Measurements from ENCODE around the gene UBR4. TPM values are rescaled to one million over a fixed set of nuclear protein-coding genes. Genes with fewer than 3 reads are reported as not detected.

The UBR4 gene
- total and polyA plus RNA-seq, 4 donors = 103 to 182 (median 123) TPM

GRCh38 chr1:19179597-19180264 is 30.3 kb downstream of the UBR4 start:
- 81% methylated on average over 5 of the region's 8 CpGs for WGBS (ENCODE audit: insufficient coverage)
- peak in 3 of 6 donors; percentile 7 to 61 (median 56) for DNase-seq (ENCODE audit: low read depth in 4 of 6, low spot score in 6 of 6)
- Histone ChIP-seq H3K4me3 (ENCODE audit: low read depth, low read length) (no peak overlapping the region), H3K9me3 (ENCODE audit: control insufficient read depth, insufficient read depth, low read length) (no peaks in the 10 kb centered on the region), H3K27ac (ENCODE audit: low read depth, low read length) (no peak overlapping the region), H3K36me3 (ENCODE audit: control insufficient read depth, insufficient read depth, low read length) (peaks cover 46% of the 10 kb centered on the region), H3K27me3 (ENCODE audit: control insufficient read depth, insufficient read depth, low read length) (no peaks in the 10 kb centered on the region), H3K4me1 (ENCODE audit: control insufficient read depth, insufficient read depth, low read length) (no peaks in the 10 kb centered on the region)

DNA sequence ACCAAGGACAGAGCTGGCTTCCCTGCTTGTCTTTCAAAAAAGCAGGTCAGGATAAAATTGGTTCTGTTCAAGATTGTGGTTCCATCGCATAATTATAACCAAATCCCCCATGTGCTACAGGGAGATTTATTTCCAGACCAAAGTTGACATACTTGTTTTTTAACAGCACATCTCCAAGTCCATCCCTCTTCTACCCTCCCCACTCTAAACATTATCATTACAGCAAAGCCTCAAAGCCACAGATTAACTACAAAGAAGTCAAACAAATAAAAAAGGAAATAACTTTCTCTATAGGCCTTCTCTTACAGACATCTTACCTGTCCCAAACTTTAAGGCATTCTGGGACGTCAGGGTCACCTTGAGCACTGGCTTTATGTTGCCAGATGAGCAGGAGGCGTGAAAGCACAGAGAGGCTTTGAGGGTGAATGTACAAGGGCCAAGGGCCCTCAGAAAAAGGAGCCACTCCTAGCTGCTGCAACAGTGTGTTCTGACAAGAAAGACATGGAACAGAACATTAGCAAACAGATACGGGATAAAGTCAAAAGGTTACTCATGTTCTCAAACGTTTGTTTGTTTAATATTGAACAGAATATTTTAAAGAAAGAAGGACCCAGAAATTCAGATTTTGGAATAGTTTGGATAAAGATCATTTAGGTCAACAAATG is 31.2 kb downstream of the UBR4 start:
- no peak overlapping the region for H3K27ac ChIP-seq (ENCODE audit: low read depth, low read length)
- DNase-seq (ENCODE audit: low read depth in 4 of 6, low spot score in 6 of 6) = no peak
- 91% methylated on average over 3 of the region's 5 CpGs for WGBS (ENCODE audit: insufficient coverage)
- no peaks in the 10 kb centered on the region for H3K9me3 ChIP-seq (ENCODE audit: control insufficient read depth, insufficient read depth, low read length)
- no peaks in the 10 kb centered on the region for H3K4me1 ChIP-seq (ENCODE audit: control insufficient read depth, insufficient read depth, low read length)
- H3K36me3 ChIP-seq (ENCODE audit: control insufficient read depth, insufficient read depth, low read length) = peaks cover 48% of the 10 kb centered on the region
- H3K4me3 ChIP-seq (ENCODE audit: low read depth, low read length) = no peak overlapping the region
- no peaks in the 10 kb centered on the region for H3K27me3 ChIP-seq (ENCODE audit: control insufficient read depth, insufficient read depth, low read length)

- WGBS (ENCODE audit: insufficient coverage) = 100% methylated on average over 2 of the region's 2 CpGs
These were observed 32.3 kb downstream of the UBR4 start for GRCh38 chr1:19177811-19178210.

DNA sequence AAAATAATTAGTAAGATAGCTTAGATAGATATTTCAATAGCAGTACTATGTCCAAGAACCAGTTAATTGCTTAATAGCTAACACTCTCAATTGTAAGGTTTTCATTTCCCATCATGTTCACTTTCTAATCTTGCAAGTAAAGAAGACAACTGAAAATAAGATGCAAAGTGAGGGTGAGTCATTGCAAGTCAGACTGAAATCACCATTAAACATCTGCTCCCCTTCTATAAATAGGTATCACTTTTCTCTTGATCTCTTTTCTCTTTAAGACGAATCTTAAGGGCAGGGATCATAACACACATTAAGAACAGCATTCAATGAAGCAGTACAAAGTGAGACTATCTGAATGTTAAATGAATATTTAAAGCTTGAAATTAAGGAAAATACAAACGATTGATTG is 40.4 kb downstream of the UBR4 start:
- no peak overlapping the region for H3K4me3 ChIP-seq (ENCODE audit: low read depth, low read length)
- DNase-seq (ENCODE audit: low read depth in 4 of 6, low spot score in 6 of 6) = peak in 1 of 6 donors; percentile 4
- H3K36me3 ChIP-seq (ENCODE audit: control insufficient read depth, insufficient read depth, low read length) = peaks cover 53% of the 10 kb centered on the region
- no CpG with 5 or more reads among the region's 2 CpGs for WGBS (ENCODE audit: insufficient coverage)
- no peaks in the 10 kb centered on the region for H3K9me3 ChIP-seq (ENCODE audit: control insufficient read depth, insufficient read depth, low read length)
- no peaks in the 10 kb centered on the region for H3K4me1 ChIP-seq (ENCODE audit: control insufficient read depth, insufficient read depth, low read length)
- no peak overlapping the region for H3K27ac ChIP-seq (ENCODE audit: low read depth, low read length)
- H3K27me3 ChIP-seq (ENCODE audit: control insufficient read depth, insufficient read depth, low read length) = no peaks in the 10 kb centered on the region

More at GRCh38 chr1:19177811-19178210, 32.3 kb downstream of the UBR4 start:
- Histone ChIP-seq H3K4me1 (ENCODE audit: control insufficient read depth, insufficient read depth, low read length) (no peaks in the 10 kb centered on the region), H3K36me3 (ENCODE audit: control insufficient read depth, insufficient read depth, low read length) (peaks cover 42% of the 10 kb centered on the region), H3K27ac (ENCODE audit: low read depth, low read length) (no peak overlapping the region), H3K27me3 (ENCODE audit: control insufficient read depth, insufficient read depth, low read length) (no peaks in the 10 kb centered on the region), H3K4me3 (ENCODE audit: low read depth, low read length) (no peak overlapping the region), H3K9me3 (ENCODE audit: control insufficient read depth, insufficient read depth, low read length) (no peaks in the 10 kb centered on the region)
- DNase-seq (ENCODE audit: low read depth in 4 of 6, low spot score in 6 of 6) = no peak

DNA sequence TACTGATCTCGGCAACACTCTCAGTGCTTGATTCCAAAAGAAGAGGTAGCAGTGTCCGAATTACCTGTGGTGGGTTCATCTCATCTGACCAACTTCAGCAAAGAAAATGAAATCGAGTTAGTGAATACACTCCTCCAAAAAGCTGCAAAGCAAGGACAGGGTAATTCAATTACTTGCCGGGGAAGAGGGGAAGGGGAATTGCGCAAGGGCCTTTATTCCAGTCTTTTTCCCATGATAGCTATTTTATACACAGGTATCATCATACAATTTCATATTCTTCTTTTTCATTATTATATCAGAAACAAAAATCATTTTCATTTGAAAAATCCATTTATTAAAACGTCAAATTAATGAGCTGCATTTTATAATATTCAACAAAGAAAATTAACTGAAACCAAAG is 42.9 kb downstream of the UBR4 start:
- Histone ChIP-seq H3K27ac (ENCODE audit: low read depth, low read length) (no peak overlapping the region), H3K36me3 (ENCODE audit: control insufficient read depth, insufficient read depth, low read length) (peaks cover 53% of the 10 kb centered on the region), H3K4me3 (ENCODE audit: low read depth, low read length) (no peak overlapping the region), H3K4me1 (ENCODE audit: control insufficient read depth, insufficient read depth, low read length) (no peaks in the 10 kb centered on the region), H3K9me3 (ENCODE audit: control insufficient read depth, insufficient read depth, low read length) (no peaks in the 10 kb centered on the region), H3K27me3 (ENCODE audit: control insufficient read depth, insufficient read depth, low read length) (no peaks in the 10 kb centered on the region)
- DNase-seq (ENCODE audit: low read depth in 4 of 6, low spot score in 6 of 6) = no peak
- WGBS (ENCODE audit: insufficient coverage) = 100% methylated on average over 1 of the region's 6 CpGs

- Histone ChIP-seq H3K36me3 (ENCODE audit: control insufficient read depth, insufficient read depth, low read length) (peaks cover 53% of the 10 kb centered on the region), H3K27ac (ENCODE audit: low read depth, low read length) (no peak overlapping the region), H3K4me3 (ENCODE audit: low read depth, low read length) (no peak overlapping the region), H3K4me1 (ENCODE audit: control insufficient read depth, insufficient read depth, low read length) (no peaks in the 10 kb centered on the region), H3K9me3 (ENCODE audit: control insufficient read depth, insufficient read depth, low read length) (no peaks in the 10 kb centered on the region), H3K27me3 (ENCODE audit: control insufficient read depth, insufficient read depth, low read length) (no peaks in the 10 kb centered on the region)
- WGBS (ENCODE audit: insufficient coverage) = 90% methylated on average over 2 of the region's 3 CpGs
- peak in 1 of 6 donors; percentile 1 for DNase-seq (ENCODE audit: low read depth in 4 of 6, low spot score in 6 of 6)
These were observed 44.0 kb downstream of the UBR4 start for GRCh38 chr1:19166066-19166465.

- Histone ChIP-seq H3K9me3 (ENCODE audit: control insufficient read depth, insufficient read depth, low read length) (no peaks in the 10 kb centered on the region), H3K4me1 (ENCODE audit: control insufficient read depth, insufficient read depth, low read length) (no peaks in the 10 kb centered on the region), H3K27ac (ENCODE audit: low read depth, low read length) (no peak overlapping the region), H3K36me3 (ENCODE audit: control insufficient read depth, insufficient read depth, low read length) (peaks cover 56% of the 10 kb centered on the region), H3K4me3 (ENCODE audit: low read depth, low read length) (no peak overlapping the region), H3K27me3 (ENCODE audit: control insufficient read depth, insufficient read depth, low read length) (no peaks in the 10 kb centered on the region)
- 94% methylated on average over 2 of the region's 3 CpGs for WGBS (ENCODE audit: insufficient coverage)
- DNase-seq (ENCODE audit: low read depth in 4 of 6, low spot score in 6 of 6) = no peak
These were observed 44.6 kb downstream of the UBR4 start for GRCh38 chr1:19165501-19165900.

GRCh38 chr1:19164274-19165015 is 45.6 kb downstream of the UBR4 start:
- Histone ChIP-seq H3K36me3 (ENCODE audit: control insufficient read depth, insufficient read depth, low read length) (peaks cover 58% of the 10 kb centered on the region), H3K27ac (ENCODE audit: low read depth, low read length) (no peak overlapping the region), H3K4me3 (ENCODE audit: low read depth, low read length) (no peak overlapping the region), H3K4me1 (ENCODE audit: control insufficient read depth, insufficient read depth, low read length) (no peaks in the 10 kb centered on the region), H3K9me3 (ENCODE audit: control insufficient read depth, insufficient read depth, low read length) (no peaks in the 10 kb centered on the region), H3K27me3 (ENCODE audit: control insufficient read depth, insufficient read depth, low read length) (no peaks in the 10 kb centered on the region)
- no peak for DNase-seq (ENCODE audit: low read depth in 4 of 6, low spot score in 6 of 6)
- WGBS (ENCODE audit: insufficient coverage) = 91% methylated on average over 9 of the region's 10 CpGs

DNA sequence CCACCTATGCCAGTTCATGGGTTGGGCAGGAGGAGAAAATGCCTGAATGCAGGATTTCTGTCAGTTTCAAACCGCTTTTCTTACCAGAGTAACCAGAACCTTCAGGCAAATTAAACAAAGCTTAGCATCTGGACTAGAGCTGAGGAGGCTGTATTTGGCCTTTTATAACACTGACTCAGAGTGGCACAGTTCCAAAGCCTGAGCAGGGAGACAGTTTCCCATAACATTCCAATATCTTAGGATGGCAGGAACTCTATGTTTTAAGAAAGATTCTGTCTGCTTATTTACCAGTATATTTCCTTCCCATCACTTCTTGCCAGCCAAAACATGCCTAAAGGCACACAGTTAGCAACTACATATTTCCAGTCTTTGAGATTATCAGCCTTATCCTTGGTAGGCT is 46.8 kb downstream of the UBR4 start:
- H3K27me3 ChIP-seq (ENCODE audit: control insufficient read depth, insufficient read depth, low read length) = no peaks in the 10 kb centered on the region
- no peaks in the 10 kb centered on the region for H3K9me3 ChIP-seq (ENCODE audit: control insufficient read depth, insufficient read depth, low read length)
- peaks cover 60% of the 10 kb centered on the region for H3K36me3 ChIP-seq (ENCODE audit: control insufficient read depth, insufficient read depth, low read length)
- no peak overlapping the region for H3K27ac ChIP-seq (ENCODE audit: low read depth, low read length)
- no peaks in the 10 kb centered on the region for H3K4me1 ChIP-seq (ENCODE audit: control insufficient read depth, insufficient read depth, low read length)
- no CpG with 5 or more reads among the region's 1 CpG for WGBS (ENCODE audit: insufficient coverage)
- no peak overlapping the region for H3K4me3 ChIP-seq (ENCODE audit: low read depth, low read length)
- no peak for DNase-seq (ENCODE audit: low read depth in 4 of 6, low spot score in 6 of 6)

Data from spinal cord (tissue), 10 donors.